GM12872 (cell line): Measurements from ENCODE around the gene GCH1.

Experiments
- CTCF ChIP-seq: IDR thresholded peaks from 3 replicates; pipeline ENCODE4 v1.5.1; 2011; ENCODE audit warnings: low read depth, mild to moderate bottlenecking, low read length, moderate library complexity; ENCODE audit not compliant: insufficient read depth

The GCH1 gene

GRCh38 chr14:54902143-54902520 is 494 bp downstream of the GCH1 start:
- TF ChIP-seq CTCF, result peak; percentile 41; the same call in 2 of the 3 replicates

- TF ChIP-seq CTCF, result no peak
Observed at GRCh38 chr14:54901380-54902142, 1.1 kb downstream of the GCH1 start.

GRCh38 chr14:54899573-54899972 is 3.1 kb downstream of the GCH1 start:
- TF ChIP-seq CTCF, result no peak

GRCh38 chr14:54895683-54896082 is 6.9 kb downstream of the GCH1 start:
- TF ChIP-seq CTCF, result no peak

- TF ChIP-seq CTCF, result no peak
Observed at GRCh38 chr14:54894995-54895394, 7.6 kb downstream of the GCH1 start.

- peak; percentile 75 for TF ChIP-seq CTCF
Observed at GRCh38 chr14:54893151-54893760, 9.4 kb downstream of the GCH1 start.

- no peak for TF ChIP-seq CTCF
Observed at GRCh38 chr14:54891471-54892245, 11.0 kb downstream of the GCH1 start.
